NT2/D1 (cell line): ENCODE data around the gene NEGR1.

Source experiments
- DNase-seq: peaks from one replicate; pipeline ENCODE4 v3.0.0-alpha.2; 2011; ENCODE audit warnings: low read depth, low spot score
- H3K27me3 ChIP-seq: 2 replicates; pipeline ENCODE4 v1.6.0; 2011; ENCODE audit warnings: mild to moderate bottlenecking; ENCODE audit not compliant: insufficient read length, insufficient read depth
- H3K36me3 ChIP-seq: 2 replicates; pipeline ENCODE4 v1.6.1; 2011; ENCODE audit warnings: mild to moderate bottlenecking, low read length, mixed read lengths; ENCODE audit not compliant: insufficient read depth, insufficient read length
- H3K4me1 ChIP-seq: 2 replicates; pipeline ENCODE4 v1.5.1; 2011; ENCODE audit not compliant: insufficient read depth, insufficient read length
- H3K4me3 ChIP-seq: 2 replicates; pipeline ENCODE4 v1.5.1; 2011; ENCODE audit warnings: low read depth; ENCODE audit not compliant: insufficient read length
- H3K9ac ChIP-seq: 2 replicates; pipeline ENCODE4 v1.6.0; 2011; ENCODE audit warnings: low read depth; ENCODE audit not compliant: insufficient read length
- H3K9me3 ChIP-seq: 2 replicates; pipeline ENCODE4 v1.5.1; 2011; ENCODE audit warnings: mild to moderate bottlenecking, low read length; ENCODE audit not compliant: insufficient read depth
- SUZ12 ChIP-seq: IDR thresholded peaks from 2 replicates; pipeline ENCODE4 v1.6.1; 2011; ENCODE audit not compliant: insufficient read length, insufficient read depth; ENCODE audit errors: extremely low read depth
- YY1 ChIP-seq: IDR thresholded peaks from 2 replicates; pipeline ENCODE4 v1.6.1; 2011; ENCODE audit not compliant: insufficient read length, insufficient read depth
- ZNF274 ChIP-seq: IDR thresholded peaks from 2 replicates; pipeline ENCODE4 v1.6.1; 2011; ENCODE audit warnings: mild to moderate bottlenecking, low read depth, low read length

The NEGR1 gene

DNA sequence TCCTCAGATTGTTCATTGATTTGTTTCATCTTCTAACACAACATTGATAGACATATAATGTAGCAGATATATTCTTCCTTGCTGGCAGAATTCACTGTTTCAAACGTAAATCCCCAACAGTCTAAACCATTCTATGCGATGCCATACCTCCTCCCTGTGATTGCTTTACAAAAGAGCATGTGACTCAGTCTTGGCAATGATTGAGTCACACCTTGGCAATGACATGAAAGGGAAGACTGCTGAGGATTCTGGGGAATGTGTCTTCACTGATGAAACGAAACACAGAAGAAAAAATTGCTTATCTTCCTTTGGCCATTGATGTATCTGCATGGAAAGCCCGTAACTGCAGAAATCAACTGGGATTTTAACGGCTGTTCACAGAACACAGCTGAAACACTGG, 791.9 kb downstream of the NEGR1 start:
- no peaks in the 10 kb centered on the region for H3K4me1 ChIP-seq
- H3K27me3 ChIP-seq = no peaks in the 10 kb centered on the region
- TF ChIP-seq SUZ12 (no peak), YY1 (no peak), ZNF274 (no peak)
- no peaks in the 10 kb centered on the region for H3K36me3 ChIP-seq
- no peak overlapping the region for H3K4me3 ChIP-seq
- no peak overlapping the region for H3K9ac ChIP-seq
- no peak for DNase-seq
- H3K9me3 ChIP-seq = no peaks in the 10 kb centered on the region

DNA sequence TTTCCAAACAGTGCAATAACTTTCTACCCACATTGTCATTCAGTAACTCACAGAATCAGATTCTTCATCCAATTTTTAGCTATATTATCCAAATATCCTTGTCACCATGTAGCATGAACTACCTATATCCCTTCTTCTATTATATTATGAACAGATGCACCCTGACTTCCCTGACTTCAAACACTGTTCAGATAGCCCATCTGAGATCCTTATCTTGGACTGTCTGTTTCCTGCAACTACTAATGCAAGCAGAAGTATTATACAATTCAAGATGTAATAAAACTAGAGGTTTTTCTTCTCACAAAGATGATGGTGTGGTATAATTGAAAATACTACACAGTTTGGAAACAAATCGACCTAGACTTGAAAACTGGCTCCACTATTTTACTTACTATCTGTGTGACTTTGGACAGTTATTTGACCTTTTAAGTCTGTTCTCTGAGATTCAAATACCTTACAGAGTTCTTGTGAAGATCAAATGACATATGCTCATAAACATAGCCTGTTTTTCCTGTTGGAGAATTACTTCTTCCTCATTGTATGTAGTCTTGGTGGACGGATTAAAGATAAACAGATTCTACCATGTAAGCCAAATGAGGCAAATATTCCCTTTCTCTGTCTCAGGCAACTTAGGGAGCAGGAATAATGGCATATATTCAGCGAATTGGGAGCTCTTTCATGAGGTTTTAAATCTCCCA, 793.6 kb downstream of the NEGR1 start:
- TF ChIP-seq YY1 = no peak
- TF ChIP-seq SUZ12 = no peak
- no peak for TF ChIP-seq ZNF274
- no peak for DNase-seq

GRCh38 chr1:71473331-71473730, 809.0 kb downstream of the NEGR1 start:
- Histone ChIP-seq H3K9ac (no peak overlapping the region), H3K36me3 (no peaks in the 10 kb centered on the region)

More for the DNA sequence above, 793.6 kb downstream of the NEGR1 start:
- Histone ChIP-seq H3K9ac (no peak overlapping the region), H3K36me3 (no peaks in the 10 kb centered on the region), H3K4me3 (no peak overlapping the region), H3K4me1 (no peaks in the 10 kb centered on the region), H3K27me3 (no peaks in the 10 kb centered on the region), H3K9me3 (no peaks in the 10 kb centered on the region)

DNA sequence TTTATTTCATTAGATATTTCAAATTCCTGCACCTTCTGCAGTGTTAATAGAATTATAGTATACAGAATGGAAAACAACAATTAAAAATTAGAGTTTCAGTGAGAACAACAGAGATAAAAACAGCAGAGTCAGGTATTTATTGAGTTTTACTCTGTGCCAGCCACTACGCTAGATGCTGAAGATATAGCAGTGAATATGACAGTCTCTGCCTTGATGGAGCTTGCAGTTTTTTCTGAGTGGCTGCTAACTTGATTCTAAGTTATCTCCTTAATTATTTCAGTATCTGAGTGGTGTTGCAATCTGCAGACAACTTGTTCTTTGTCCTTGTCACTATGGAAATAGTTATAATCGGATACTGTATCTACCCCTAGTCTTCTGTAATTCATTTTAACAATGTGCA, 817.2 kb downstream of the NEGR1 start:
- H3K4me3 ChIP-seq = no peak overlapping the region
- no peaks in the 10 kb centered on the region for H3K27me3 ChIP-seq
- TF ChIP-seq ZNF274 (no peak), SUZ12 (no peak), YY1 (no peak)
- H3K4me1 ChIP-seq = peaks cover 2% of the 10 kb centered on the region
- DNase-seq = no peak
- H3K9me3 ChIP-seq = no peaks in the 10 kb centered on the region
- no peaks in the 10 kb centered on the region for H3K36me3 ChIP-seq
- no peak overlapping the region for H3K9ac ChIP-seq

More at GRCh38 chr1:71473331-71473730, 809.0 kb downstream of the NEGR1 start:
- Histone ChIP-seq H3K4me3 (no peak overlapping the region), H3K27me3 (no peaks in the 10 kb centered on the region), H3K9me3 (0 out of 2 replicates have a peak, but pooled peaks cover 3% of the 10 kb centered on the region), H3K4me1 (no peaks in the 10 kb centered on the region)
- TF ChIP-seq ZNF274 = no peak
- TF ChIP-seq SUZ12 = no peak
- TF ChIP-seq YY1 = no peak
- DNase-seq = no peak

DNA sequence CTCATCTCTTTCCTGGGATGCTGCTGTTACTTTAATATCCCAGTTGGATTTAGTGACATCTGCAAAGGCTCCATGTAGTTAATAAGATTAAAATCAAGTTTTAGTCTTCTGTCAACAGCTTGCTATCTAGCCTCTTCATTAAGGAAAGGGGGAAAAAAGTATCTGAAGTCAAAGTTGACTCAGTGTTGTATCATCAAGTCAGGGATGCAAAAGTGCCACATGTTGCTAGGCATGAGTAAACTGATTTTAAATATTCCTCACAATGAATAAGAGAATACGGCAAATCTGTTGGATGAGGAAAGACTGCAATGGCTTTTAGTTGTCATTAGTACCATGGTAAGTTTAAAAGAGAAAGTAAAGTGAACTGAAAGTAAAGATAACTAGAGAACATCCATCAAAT, 818.3 kb downstream of the NEGR1 start:
- Histone ChIP-seq H3K4me3 (no peak overlapping the region), H3K9me3 (no peaks in the 10 kb centered on the region), H3K27me3 (no peaks in the 10 kb centered on the region), H3K36me3 (no peaks in the 10 kb centered on the region), H3K9ac (no peak overlapping the region), H3K4me1 (peaks cover 2% of the 10 kb centered on the region)
- no peak for TF ChIP-seq ZNF274
- TF ChIP-seq SUZ12 = no peak
- no peak for TF ChIP-seq YY1
- no peak for DNase-seq

DNA sequence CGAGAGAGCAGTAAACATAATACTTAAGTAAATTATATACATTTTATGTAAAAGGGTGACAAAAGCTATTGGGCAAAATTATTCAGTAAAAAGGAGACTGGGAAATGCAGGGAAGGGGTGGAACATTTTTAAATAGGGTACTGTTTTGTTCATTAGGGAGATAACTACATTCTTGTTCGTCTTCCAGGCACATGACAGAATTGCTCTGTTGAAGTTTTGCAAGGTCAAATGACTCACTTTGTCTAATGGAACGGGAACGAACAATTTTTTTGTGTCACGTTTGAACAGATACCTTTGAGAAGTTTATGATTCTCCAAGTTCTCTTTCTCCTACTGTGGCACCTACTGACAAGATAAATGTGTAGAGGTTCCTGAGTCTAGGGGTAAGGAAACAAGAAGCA, 819.2 kb downstream of the NEGR1 start:
- Histone ChIP-seq H3K9ac (no peak overlapping the region), H3K36me3 (no peaks in the 10 kb centered on the region), H3K9me3 (no peaks in the 10 kb centered on the region), H3K4me3 (no peak overlapping the region), H3K4me1 (peaks cover 2% of the 10 kb centered on the region), H3K27me3 (no peaks in the 10 kb centered on the region)
- TF ChIP-seq SUZ12 (no peak), YY1 (no peak), ZNF274 (no peak)
- DNase-seq = no peak

DNA sequence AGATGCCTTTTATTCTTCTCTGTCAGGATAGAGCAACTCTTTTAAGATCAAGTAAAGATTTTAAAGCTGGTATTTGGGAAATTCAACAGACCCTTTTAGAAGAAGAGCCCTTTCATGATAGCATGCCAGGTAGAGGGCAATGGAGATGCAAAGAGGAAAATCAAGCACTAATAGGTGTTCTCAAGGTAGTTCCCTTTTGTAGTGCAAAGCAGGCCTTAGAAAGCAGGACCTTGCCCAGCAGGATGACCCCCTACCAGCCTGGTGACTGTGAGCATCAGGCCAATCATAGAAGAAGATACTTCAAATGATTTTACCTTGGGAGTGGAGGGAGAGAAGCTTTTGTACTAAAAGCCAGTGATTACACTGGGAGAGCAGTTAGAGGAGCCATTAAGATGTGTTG, 820.1 kb downstream of the NEGR1 start:
- H3K9me3 ChIP-seq = no peaks in the 10 kb centered on the region
- peaks cover 2% of the 10 kb centered on the region for H3K4me1 ChIP-seq
- no peaks in the 10 kb centered on the region for H3K36me3 ChIP-seq
- DNase-seq = peak; percentile 71
- H3K9ac ChIP-seq = no peak overlapping the region
- H3K4me3 ChIP-seq = no peak overlapping the region
- no peaks in the 10 kb centered on the region for H3K27me3 ChIP-seq
- TF ChIP-seq ZNF274 = no peak
